GM11168 (cell line): Measurements from ENCODE around the gene EVC.
"Not testable (repeated sequence)": the region's sequence is repeated elsewhere in the genome, so short reads cannot be mapped to it uniquely, and the experiment has no call there.

Experiments
- in situ Hi-C: fragments of 300-500 bp; cut with MboI; formaldehyde crosslinking; loops from one replicate; pipeline ENCODE4 v1.12.0; 2022; ENCODE audit warnings: low sequenced_read_pairs; ENCODE audit not compliant: unreplicated experiment

Gene EVC

GRCh38 chr4:5809216-5809776 lies 98.3 kb downstream of the EVC start:
- in situ Hi-C loops: no loop called here

GRCh38 chr4:5810151-5810550 lies 99.2 kb downstream of the EVC start:
- in situ Hi-C loops: no loop called here

DNA sequence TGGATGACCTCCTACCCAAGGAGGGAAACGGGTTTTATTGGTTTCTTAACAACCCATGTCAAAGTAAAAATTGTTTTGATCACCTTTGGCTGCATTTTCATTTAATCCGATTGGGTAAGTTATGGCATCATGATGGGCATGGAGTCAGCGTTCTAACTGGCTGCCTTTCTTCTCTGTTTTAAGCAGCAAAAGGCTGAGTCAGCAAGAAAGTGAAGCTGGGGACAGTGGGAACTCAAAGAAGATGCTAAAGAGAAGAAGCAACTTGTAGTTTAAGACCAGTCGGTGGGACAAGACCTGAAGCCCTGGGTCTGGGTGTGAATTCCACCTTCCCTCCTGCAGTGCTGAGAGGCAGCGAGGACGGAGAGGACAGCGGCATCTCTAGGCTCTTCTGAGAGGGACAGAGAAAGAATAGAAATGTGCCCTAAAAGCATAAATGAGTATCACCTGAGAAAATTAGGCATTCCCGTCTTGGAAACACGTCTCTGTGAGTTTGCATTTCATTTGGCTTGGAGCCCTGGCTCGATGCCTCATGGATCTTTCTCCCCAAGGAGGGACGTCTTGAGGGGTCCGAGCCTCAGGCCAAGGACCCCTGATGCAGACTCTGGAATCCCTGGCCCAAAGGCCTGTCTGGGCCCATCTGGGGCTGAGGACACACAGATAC lies 99.9 kb downstream of the EVC start:
- in situ Hi-C loops: no loop called here

DNA sequence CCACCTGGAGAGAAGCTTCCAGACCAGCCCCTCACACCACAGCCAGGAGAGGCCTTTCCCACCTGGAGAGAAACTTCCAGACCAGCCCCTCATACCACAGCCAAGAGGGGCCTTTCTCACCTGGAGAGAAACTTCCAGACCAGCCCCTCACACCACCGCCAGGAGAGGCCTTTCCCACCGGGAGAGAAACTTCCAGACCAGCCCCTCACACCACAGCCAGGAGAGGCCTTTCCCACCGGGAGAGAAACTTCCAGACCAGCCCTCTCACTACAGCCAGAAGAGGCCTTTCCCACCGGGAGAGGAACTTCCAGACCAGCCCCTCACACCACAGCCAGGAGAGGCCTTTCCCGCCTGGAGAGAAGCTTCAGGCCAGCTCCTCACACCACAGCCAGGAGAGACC lies 101.1 kb downstream of the EVC start:
- in situ Hi-C loops: not testable (repeated sequence)

DNA sequence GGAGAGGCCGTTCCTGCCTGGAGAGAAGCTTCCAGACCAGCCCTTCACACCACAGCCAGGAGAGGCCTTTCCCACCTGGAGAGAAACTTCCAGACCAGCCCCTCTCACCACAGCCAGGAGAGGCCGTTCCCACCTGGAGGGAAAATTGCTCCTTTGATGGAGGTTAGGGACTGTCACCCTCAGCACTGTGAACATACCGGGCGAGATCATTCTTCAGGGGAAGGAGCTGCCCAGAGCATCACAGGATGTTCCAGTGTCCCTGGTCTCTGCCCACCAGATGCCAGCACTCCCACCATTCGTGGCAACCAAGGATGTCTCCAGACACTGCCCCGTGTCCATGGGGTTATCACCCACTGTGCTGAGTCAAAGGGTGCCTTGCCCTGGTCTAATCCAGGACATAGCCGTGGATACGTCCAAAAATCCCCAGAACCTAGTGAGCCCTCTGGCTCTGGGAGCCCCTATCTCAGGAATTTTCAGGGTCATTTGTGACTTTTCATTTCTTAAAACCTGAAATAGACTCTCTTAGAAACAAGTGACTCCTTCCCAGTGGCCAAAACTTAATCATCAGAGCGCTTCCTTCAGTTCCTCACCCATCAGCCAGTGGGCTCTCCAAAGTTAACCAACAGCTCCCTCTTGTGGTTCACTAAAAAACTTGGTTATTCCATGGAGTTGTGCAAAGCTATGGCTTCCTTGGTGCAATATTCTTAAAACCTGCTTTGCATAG lies 101.7 kb downstream of the EVC start:
- in situ Hi-C loops: no loop called here

GRCh38 chr4:5813882-5814255 lies 102.9 kb downstream of the EVC start:
- in situ Hi-C loops: no loop called here

DNA sequence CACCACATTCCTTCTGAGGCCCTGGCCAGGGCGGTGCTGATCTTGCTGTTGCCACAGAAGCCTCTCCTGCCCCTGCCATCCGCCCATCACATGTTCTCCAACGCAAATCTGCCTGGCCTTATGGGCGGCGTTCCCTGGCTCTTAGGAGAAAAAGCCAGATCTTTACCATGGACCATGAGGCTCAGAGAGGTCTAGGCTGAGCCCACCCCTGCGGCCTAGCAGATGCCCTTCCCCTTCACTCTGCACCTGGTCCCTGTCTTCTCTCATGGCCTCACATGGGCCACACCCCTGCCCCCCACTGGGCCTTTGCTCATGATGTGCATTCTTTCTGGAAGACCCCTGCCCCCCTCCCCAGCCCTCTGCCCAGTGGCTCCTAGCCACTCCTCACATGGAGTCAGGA lies 103.4 kb downstream of the EVC start:
- in situ Hi-C loops: no loop called here

DNA sequence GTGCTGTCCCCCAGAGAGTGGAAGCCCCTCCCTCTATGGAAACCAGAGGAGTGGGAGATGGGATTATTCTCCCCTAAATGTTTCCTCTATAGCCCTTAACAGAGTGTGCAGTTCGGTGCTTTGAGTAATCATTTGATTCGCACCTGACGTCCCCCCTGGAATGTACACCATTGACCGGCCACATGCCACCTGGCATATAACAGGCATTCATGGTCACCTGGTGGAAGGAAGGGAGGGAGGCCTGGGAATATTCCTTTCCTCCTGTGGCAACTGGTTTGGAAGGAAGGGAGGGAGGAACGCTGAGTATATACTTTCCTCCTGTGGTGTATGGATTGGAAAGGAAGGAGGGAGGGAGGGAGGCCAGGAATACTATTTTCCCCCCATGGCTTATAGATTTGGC lies 104.6 kb downstream of the EVC start:
- in situ Hi-C loops: no loop called here

GRCh38 chr4:5816101-5816500 lies 105.1 kb downstream of the EVC start:
- in situ Hi-C loops: no loop called here

DNA sequence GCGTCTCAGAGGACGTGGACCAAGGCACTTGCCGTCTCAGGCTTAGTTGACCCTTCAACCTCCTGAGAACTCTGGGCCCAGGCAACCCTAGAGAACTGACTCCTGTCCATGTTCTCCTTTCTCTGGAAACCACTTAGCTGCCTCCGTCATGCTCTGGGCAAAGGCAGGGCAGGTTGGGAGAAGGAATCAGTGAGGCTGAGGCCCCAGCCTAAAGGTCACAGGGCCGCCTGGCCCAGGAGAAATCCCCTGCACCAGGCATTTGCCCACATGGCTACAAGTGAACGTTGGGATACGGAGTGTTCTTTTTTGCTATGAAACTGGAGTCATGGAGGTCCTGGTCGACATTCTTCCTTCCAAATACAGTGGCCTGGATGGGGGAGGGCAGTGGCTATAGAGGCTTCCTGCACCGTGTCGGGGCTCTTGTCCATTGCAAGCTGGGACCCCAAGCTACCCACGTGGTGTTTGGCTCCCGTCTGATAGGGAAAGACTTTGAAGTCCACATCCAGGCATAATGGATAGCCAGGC lies 105.9 kb downstream of the EVC start:
- in situ Hi-C loops: no loop called here

- in situ Hi-C loops: no loop called here
Measured at GRCh38 chr4:5821665-5822358, 110.8 kb downstream of the EVC start.

GRCh38 chr4:5822619-5823018 lies 111.6 kb downstream of the EVC start:
- in situ Hi-C loops: no loop called here

GRCh38 chr4:5823542-5824211 lies 112.7 kb downstream of the EVC start:
- in situ Hi-C loops: no loop called here

DNA sequence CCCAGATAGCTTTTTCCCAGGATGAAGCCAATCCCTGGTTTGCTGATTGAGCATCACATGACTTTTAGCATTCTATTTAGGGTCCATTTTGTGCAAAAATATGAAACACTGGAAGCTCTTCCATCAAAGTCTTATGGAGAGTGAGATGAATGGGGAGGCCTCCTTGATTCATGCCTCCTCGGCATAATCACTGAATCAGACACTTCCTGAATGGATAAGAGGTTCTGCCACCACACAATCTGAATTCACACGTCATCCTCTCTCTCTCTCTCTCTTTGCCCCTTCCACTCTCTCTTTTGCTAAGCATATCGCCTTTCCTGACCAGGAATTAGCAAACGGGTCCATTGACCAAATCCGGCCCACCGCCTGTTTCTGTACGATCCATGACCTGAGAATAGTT lies 113.2 kb downstream of the EVC start:
- in situ Hi-C loops: no loop called here

DNA sequence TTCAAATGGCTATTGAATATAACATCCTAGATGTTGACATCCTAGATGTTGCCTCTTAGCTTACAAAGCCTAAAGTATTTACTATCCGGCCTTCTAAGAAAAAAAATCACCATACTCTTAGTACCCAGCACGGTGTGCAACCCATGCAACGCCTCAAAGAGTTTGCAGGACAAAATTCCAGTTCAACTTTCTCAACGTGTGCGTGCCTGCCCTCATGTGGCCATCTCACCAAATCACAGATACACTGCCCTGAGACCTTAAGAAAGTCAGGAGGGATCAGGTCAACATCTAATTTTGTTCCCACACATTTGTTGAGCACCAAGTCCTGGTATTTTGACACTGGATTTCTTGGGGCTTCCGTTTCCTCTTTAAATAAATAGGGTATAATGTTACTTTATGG lies 113.6 kb downstream of the EVC start:
- in situ Hi-C loops: loop anchor here (25.0 kb wide), 1 partner anchor 437 kb away; no protein-coding TSS in a partner anchor

DNA sequence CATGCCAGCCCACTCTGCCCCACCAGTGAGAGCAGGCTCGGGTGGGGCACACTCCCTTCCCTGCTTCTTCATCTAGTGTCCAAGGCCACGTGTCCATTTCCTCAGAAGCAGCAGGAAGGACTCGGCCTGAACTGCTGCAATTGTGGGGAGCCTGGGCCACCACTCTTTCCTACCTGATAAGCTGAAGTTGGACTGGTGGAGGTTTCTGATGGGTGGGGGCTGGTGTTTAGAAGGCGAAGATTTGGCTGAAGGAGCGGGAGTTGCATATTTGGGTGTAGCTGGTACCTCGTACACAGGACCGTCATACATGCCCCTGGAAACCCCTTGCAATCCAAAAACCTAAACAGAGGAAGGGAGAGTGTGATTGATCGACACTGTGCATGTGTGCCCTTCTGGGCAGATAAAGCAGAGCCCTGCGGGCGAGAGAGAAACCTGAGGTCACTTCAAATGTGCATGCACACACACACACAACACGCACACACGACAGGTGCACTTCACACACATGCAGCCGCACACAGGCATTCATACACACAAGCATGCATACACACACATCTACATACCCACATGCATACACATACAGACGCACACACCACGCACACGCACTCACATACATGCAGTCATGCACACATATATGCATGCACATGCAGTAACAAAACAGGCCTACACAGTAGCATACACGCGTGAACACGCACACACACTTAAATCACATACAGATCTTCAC lies 114.5 kb downstream of the EVC start:
- in situ Hi-C loops: loop anchor here (25.0 kb wide), 1 partner anchor 438 kb away; no protein-coding TSS in a partner anchor

GRCh38 chr4:5826437-5827107 lies 115.6 kb downstream of the EVC start:
- in situ Hi-C loops: loop anchor here (25.0 kb wide), 1 partner anchor 439 kb away; no protein-coding TSS in a partner anchor

DNA sequence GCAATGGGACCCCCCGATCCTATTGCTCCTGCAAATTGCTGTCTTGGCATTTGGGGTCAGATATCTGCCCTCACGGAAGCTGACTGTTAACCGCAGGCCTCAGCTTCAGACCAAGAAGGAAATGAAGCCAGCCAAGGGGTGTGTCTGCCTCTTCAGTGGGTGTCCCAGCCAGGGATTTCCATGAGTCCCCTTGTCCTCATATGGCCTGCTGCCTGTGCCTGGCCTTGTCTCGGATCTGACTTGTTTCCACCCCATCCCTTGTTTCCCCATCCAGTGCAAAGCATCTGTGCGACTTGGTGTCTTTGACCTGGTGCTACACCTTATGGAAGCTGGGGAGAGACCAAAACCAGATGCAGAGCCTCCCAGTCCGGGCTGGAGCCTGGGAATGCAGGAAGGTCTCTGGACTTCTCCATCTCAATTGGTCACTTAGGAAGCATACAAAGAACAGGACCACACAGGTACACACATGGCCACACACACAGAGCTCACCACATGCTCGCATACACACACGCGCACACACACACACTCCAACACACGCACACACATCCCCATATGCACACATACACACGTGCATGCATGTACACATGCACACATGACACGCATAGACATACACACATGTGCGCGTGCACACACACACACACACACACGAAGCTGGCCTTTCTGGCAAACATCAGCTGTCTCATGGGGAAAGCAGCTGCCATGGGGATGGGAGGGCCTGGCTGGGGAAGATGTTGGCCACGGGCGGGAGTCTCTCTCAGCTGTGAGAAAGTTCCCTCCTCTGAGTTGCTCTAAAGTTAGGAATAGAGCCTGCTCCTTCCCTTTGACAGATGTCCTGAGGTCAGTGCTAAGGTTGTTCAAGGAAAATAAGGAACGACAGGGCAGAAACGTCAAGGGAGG lies 116.4 kb downstream of the EVC start:
- in situ Hi-C loops: loop anchor here (25.0 kb wide), 1 partner anchor 440 kb away; no protein-coding TSS in a partner anchor
